ENCODE measurements around the gene DDX27. TPM values are rescaled to one million over a fixed set of nuclear protein-coding genes. Genes with fewer than 3 reads are reported as not detected.

DDX27 gene
- total RNA-seq, 1 donor from 2014 or later = 17.3 TPM

DNA sequence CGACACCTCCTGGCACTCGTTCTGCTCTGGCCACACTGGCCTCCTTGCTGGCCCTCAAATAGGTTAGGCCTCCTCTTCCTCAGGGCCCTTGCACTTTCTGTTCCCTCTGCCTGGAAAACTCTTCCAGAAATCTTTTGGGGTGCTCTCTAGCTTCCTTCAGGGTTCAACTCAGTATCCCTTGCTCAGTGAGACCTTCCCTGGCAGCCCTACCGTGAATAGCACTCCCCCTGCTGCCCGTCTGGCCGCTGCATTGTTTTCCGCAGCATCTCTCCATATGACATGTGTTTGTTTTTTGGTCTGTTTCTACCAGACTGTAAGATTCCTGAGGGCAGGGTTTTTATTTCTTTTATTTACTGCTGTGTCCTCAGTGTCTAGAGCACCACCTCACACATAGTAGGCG is 6.7 kb downstream of the DDX27 start:
- peaks cover 84 to 87% of the 10 kb centered on the region in 2 donors for H3K36me3 ChIP-seq
- H3K27ac ChIP-seq = no peak overlapping the region
- no peaks in the 10 kb centered on the region for H3K27me3 ChIP-seq
- no peaks in the 10 kb centered on the region for H3K4me1 ChIP-seq
- DNase-seq (ENCODE audit: low spot score in 2 of 2) = no peak
- TF ChIP-seq, protein P1, sequence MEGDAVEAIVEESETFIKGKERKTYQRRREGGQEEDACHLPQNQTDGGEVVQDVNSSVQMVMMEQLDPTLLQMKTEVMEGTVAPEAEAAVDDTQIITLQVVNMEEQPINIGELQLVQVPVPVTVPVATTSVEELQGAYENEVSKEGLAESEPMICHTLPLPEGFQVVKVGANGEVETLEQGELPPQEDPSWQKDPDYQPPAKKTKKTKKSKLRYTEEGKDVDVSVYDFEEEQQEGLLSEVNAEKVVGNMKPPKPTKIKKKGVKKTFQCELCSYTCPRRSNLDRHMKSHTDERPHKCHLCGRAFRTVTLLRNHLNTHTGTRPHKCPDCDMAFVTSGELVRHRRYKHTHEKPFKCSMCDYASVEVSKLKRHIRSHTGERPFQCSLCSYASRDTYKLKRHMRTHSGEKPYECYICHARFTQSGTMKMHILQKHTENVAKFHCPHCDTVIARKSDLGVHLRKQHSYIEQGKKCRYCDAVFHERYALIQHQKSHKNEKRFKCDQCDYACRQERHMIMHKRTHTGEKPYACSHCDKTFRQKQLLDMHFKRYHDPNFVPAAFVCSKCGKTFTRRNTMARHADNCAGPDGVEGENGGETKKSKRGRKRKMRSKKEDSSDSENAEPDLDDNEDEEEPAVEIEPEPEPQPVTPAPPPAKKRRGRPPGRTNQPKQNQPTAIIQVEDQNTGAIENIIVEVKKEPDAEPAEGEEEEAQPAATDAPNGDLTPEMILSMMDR (IDR thresholded peaks at IDR 0.05) = no peak
- intact Hi-C loops (cut with DNase I) = no loop called here
- no peaks in the 10 kb centered on the region for H3K9me3 ChIP-seq
- H3K4me3 ChIP-seq = no peak overlapping the region

DNA sequence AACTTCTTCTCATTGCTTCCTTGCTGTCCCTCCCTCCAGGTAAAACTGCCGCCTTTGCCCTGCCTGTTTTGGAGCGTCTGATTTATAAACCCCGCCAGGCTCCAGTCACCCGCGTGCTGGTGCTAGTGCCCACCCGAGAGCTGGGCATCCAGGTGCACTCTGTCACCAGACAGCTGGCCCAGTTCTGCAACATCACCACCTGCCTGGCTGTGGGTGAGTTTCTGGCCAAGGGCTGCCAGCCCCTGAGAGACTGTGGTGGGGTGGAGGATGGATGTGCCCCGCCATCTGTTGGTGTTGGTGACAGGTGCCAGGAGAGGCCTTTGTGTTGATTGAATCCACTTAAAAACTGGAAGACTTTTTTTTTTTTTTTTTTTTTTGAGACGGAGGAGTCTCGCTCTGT is 9.5 kb downstream of the DDX27 start:
- H3K4me1 ChIP-seq = no peaks in the 10 kb centered on the region
- peaks cover 85 to 87% of the 10 kb centered on the region in 2 donors for H3K36me3 ChIP-seq
- DNase-seq (ENCODE audit: low spot score in 2 of 2) = no peak
- intact Hi-C loops (cut with DNase I) = no loop called here
- no peak overlapping the region for H3K27ac ChIP-seq
- H3K9me3 ChIP-seq = no peaks in the 10 kb centered on the region
- no peak overlapping the region for H3K4me3 ChIP-seq
- TF ChIP-seq, protein P1 (IDR thresholded peaks at IDR 0.05) = no peak
- no peaks in the 10 kb centered on the region for H3K27me3 ChIP-seq

- Histone ChIP-seq H3K4me1 (no peaks in the 10 kb centered on the region), H3K9me3 (no peaks in the 10 kb centered on the region), H3K4me3 (no peak overlapping the region), H3K36me3 (peaks cover 85 to 86% of the 10 kb centered on the region in 2 donors), H3K27ac (no peak overlapping the region), H3K27me3 (no peaks in the 10 kb centered on the region)
- DNase-seq (ENCODE audit: low spot score in 2 of 2) = no peak
- TF ChIP-seq, protein P1 (IDR thresholded peaks at IDR 0.05) = no peak
- intact Hi-C loops (cut with DNase I) = no loop called here
Measured at GRCh38 chr20:49229381-49229780, 10.2 kb downstream of the DDX27 start.

DNA sequence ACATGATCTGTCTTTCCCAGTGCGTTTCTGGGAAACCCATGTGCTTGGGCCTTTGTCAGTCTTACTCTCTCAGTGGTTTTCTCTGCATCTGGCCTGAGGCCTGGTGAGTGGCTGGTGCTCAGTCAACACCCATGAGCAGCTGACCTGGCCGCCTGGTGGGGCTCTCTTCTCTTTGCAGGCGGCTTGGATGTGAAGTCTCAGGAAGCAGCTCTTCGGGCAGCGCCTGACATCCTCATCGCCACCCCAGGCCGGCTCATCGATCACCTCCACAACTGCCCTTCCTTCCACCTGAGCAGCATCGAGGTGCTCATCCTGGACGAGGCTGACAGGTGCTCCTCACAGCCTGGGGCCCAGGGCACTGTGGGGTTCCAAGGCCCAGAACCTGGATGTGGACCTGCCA is 10.8 kb downstream of the DDX27 start:
- no peak for DNase-seq (ENCODE audit: low spot score in 2 of 2)
- Histone ChIP-seq H3K4me1 (no peaks in the 10 kb centered on the region), H3K27me3 (no peaks in the 10 kb centered on the region), H3K27ac (no peak overlapping the region), H3K36me3 (peaks cover 85 to 86% of the 10 kb centered on the region in 2 donors), H3K9me3 (no peaks in the 10 kb centered on the region), H3K4me3 (no peak overlapping the region)
- TF ChIP-seq, protein P1 (IDR thresholded peaks at IDR 0.05) = no peak
- intact Hi-C loops (cut with DNase I) = no loop called here

GRCh38 chr20:49230561-49231133 is 11.4 kb downstream of the DDX27 start:
- TF ChIP-seq, protein P1 (IDR thresholded peaks at IDR 0.05) = no peak
- no peak for DNase-seq (ENCODE audit: low spot score in 2 of 2)
- Histone ChIP-seq H3K4me1 (no peaks in the 10 kb centered on the region), H3K36me3 (peaks cover 82 to 87% of the 10 kb centered on the region in 2 donors), H3K9me3 (no peaks in the 10 kb centered on the region), H3K27me3 (no peaks in the 10 kb centered on the region), H3K27ac (no peak overlapping the region), H3K4me3 (no peak overlapping the region)
- intact Hi-C loops (cut with DNase I) = no loop called here

- TF ChIP-seq, protein P1 (IDR thresholded peaks at IDR 0.05) = no peak
- Histone ChIP-seq H3K9me3 (no peaks in the 10 kb centered on the region), H3K27ac (no peak overlapping the region), H3K4me3 (no peak overlapping the region), H3K36me3 (peaks cover 80 to 86% of the 10 kb centered on the region in 2 donors), H3K27me3 (no peaks in the 10 kb centered on the region), H3K4me1 (no peaks in the 10 kb centered on the region)
- intact Hi-C loops (cut with DNase I) = no loop called here
- DNase-seq (ENCODE audit: low spot score in 2 of 2) = no peak
Measured at GRCh38 chr20:49231471-49231870, 12.3 kb downstream of the DDX27 start.

All from ascending aorta (tissue), 2 donors.